Measurements from ENCODE around the gene KY. TPM values are rescaled to one million over a fixed set of nuclear protein-coding genes. Genes with fewer than 3 reads are reported as not detected.

KY gene
- total and polyA plus RNA-seq, 2 of the 8 experiments (the other 6 are each of a cell fraction or from before 2014, with no cell fraction given) = not detected

- 76% methylated on average over 14 of the region's 15 CpGs; no CpG with 5 or more reads in 1 of the 2 experiments for WGBS, 2 experiments (ENCODE audit: extremely low coverage in 1 of 2, insufficient coverage in 1 of 2, insufficient read length in 1 of 2, insufficient replicate concordance in 2 of 2, low coverage in 1 of 2, low lambda C conversion rate in 2 of 2, missing lambda C conversion rate in 1 of 2)
- Histone ChIP-seq H4K5ac (ENCODE audit: insufficient read length, low read depth, low read length) (no peak overlapping the region), H4K8ac (ENCODE audit: extremely low read depth, insufficient read depth, low read length) (no peak overlapping the region), H4K20me1 (replicated peaks in 1 of 2; ENCODE audit: control insufficient read depth in 1 of 2, insufficient read depth in 2 of 2, low read length in 2 of 2) (peaks cover 0 to 1% of the 10 kb centered on the region in 2 experiments), H3K36me3 (ENCODE audit: control insufficient read depth in 2 of 4, insufficient read depth in 4 of 4, low read length in 3 of 4) (no peaks in the 10 kb centered on the region), H3K4me3 (ENCODE audit: extremely low read depth in 1 of 4, insufficient read depth in 2 of 4, low read depth in 3 of 4, low read length in 4 of 4) (no peak overlapping the region), H3K9ac (replicated peaks in 1 of 4; ENCODE audit: extremely low read depth in 1 of 4, low read depth in 3 of 4, low read length in 3 of 4) (no peak overlapping the region), H2AK5ac (ENCODE audit: low read depth, low read length) (no peak overlapping the region), H2BK20ac (ENCODE audit: low read length) (no peak overlapping the region), H3K27ac (ENCODE audit: low read depth, low read length) (no peak overlapping the region), H3K18ac (ENCODE audit: extremely low read depth, low read length) (no peak overlapping the region), H3K14ac (ENCODE audit: insufficient read length) (no peak overlapping the region), H3K4me2 (ENCODE audit: insufficient read depth in 1 of 2, low read depth in 2 of 2, low read length in 2 of 2) (no peak overlapping the region), H2BK120ac (replicated peaks; ENCODE audit: low read depth, low read length) (no peak overlapping the region), H3K79me2 (ENCODE audit: control insufficient read depth in 1 of 2, insufficient read depth in 2 of 2, low read length in 2 of 2) (no peaks in the 10 kb centered on the region), H3K23ac (ENCODE audit: insufficient read length) (no peak overlapping the region), H3K4ac (replicated peaks; ENCODE audit: insufficient read length, low read depth, low read length) (no peak overlapping the region), H4K91ac (replicated peaks; ENCODE audit: insufficient read length, low read length) (no peak overlapping the region), H3K56ac (replicated peaks; ENCODE audit: insufficient read length, low read depth, low read length) (no peak overlapping the region), H2AFZ (ENCODE audit: low read length) (no peak overlapping the region), H3K4me1 (replicated peaks in 1 of 4; ENCODE audit: control insufficient read depth in 3 of 4, insufficient read depth in 4 of 4, low read length in 3 of 4) (peaks cover 0 to 5% (median 3%) of the 10 kb centered on the region in 4 experiments; a peak in 3 of 7 replicates), H3K79me1 (ENCODE audit: low read depth, low read length) (no peaks in the 10 kb centered on the region), H2BK5ac (ENCODE audit: low read depth, low read length) (no peak overlapping the region), H2BK12ac (ENCODE audit: low read depth, low read length) (no peak overlapping the region), H3K23me2 (ENCODE audit: low read depth, low read length) (no peaks in the 10 kb centered on the region; the same call in 1 of the 2 replicates), H2BK15ac (ENCODE audit: low read length) (no peak overlapping the region), H3K9me3 (ENCODE audit: insufficient read depth in 2 of 2, low read depth in 1 of 2, low read length in 1 of 2) (no peaks in the 10 kb centered on the region), H3K27me3 (replicated peaks in 1 of 4; ENCODE audit: control insufficient read depth in 3 of 4, extremely low read depth in 1 of 4, insufficient read depth in 3 of 4, low read length in 3 of 4) (peaks cover 5 to 23% (median 18%) of the 10 kb centered on the region in 4 experiments; a peak in 6 of 7 replicates)
- FAIRE-seq = no peak
- ChIA-PET CTCF (ENCODE audit: partially characterized antibody) (interaction anchor here (0.8 to 5.8 kb wide), 8 partner anchors 13 to 96 kb away, joined by 3 to 29 read pairs (median 4); no protein-coding TSS in a partner anchor), POLR2A (ENCODE audit: partially characterized antibody) (no interaction called here)
- no peak for DNase-seq (ENCODE audit: low read depth in 1 of 2, low spot score in 2 of 2)
- no peak for TF ChIP-seq POLR2AphosphoS5 (IDR thresholded peaks at IDR 0.05; ENCODE audit: low read depth, low read length)
- TF ChIP-seq POU5F1 (IDR thresholded peaks at IDR 0.05; ENCODE audit: low read depth, low read length) = no peak
- TF ChIP-seq YY1 (IDR thresholded peaks at IDR 0.05; ENCODE audit: low read depth, low read length) = no peak
- no peak for TF ChIP-seq HDAC6 (IDR thresholded peaks at IDR 0.05; ENCODE audit: low read depth, low read length)
- TF ChIP-seq POLR2A (IDR thresholded peaks at IDR 0.05; ENCODE audit: control extremely low read depth in 1 of 2, low read depth in 2 of 2, low read length in 2 of 2) = no peak
- TF ChIP-seq, protein P1, sequence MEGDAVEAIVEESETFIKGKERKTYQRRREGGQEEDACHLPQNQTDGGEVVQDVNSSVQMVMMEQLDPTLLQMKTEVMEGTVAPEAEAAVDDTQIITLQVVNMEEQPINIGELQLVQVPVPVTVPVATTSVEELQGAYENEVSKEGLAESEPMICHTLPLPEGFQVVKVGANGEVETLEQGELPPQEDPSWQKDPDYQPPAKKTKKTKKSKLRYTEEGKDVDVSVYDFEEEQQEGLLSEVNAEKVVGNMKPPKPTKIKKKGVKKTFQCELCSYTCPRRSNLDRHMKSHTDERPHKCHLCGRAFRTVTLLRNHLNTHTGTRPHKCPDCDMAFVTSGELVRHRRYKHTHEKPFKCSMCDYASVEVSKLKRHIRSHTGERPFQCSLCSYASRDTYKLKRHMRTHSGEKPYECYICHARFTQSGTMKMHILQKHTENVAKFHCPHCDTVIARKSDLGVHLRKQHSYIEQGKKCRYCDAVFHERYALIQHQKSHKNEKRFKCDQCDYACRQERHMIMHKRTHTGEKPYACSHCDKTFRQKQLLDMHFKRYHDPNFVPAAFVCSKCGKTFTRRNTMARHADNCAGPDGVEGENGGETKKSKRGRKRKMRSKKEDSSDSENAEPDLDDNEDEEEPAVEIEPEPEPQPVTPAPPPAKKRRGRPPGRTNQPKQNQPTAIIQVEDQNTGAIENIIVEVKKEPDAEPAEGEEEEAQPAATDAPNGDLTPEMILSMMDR (IDR thresholded peaks at IDR 0.05; ENCODE audit: control extremely low read depth in 1 of 3, insufficient read depth in 1 of 3, low read depth in 1 of 3, low read length in 3 of 3) = no peak
- no peak for TF ChIP-seq TBP (IDR thresholded peaks at IDR 0.05; ENCODE audit: low read depth, low read length)
- TF ChIP-seq HDAC2 (IDR thresholded peaks at IDR 0.05; ENCODE audit: borderline replicate concordance in 1 of 2, low read depth in 2 of 2, low read length in 2 of 2) = no peak
- TF ChIP-seq E2F6 (IDR thresholded peaks at IDR 0.05) = no peak
- no peak for TF ChIP-seq RFX5 (IDR thresholded peaks at IDR 0.05; ENCODE audit: borderline replicate concordance, low read depth, low read length)
Measured at GRCh38 chr3:134659391-134660045, 8.7 kb upstream of the KY start.

Data from H1 (cell line).